PC-3 (cell line): ENCODE results near the gene MLST8. TPM values are rescaled to one million over a fixed set of nuclear protein-coding genes. Genes with fewer than 3 reads are reported as not detected.

Source experiments
- ATAC-seq: fragments of 200-7000 bp; cut with Tn5 transposase; 2 replicates; pipeline ENCODE4 v1.9.1; 2020; ENCODE audit warnings: mild to moderate bottlenecking, moderate library complexity
- BruUV-seq: library from RNA; stranded (reverse); fragments of 400-500 nt; replicated peaks from 2 replicates; lab custom pipeline; 2021; lab: Mats Ljungman, UMichigan
- CTCF ChIA-PET: fragments of 300-600 bp; sonication (Branson Sonifier 250); formaldehyde crosslinking; loops from one replicate; lab custom pipeline; 2022; ENCODE audit warnings: antibody characterized with exemption; lab: Charles Lee
- POLR2A ChIA-PET: fragments of 300-600 bp; sonication (Branson Sonifier 250); formaldehyde crosslinking; loops from one replicate; lab custom pipeline; 2022; ENCODE audit warnings: antibody characterized with exemption; ENCODE audit not compliant: unreplicated experiment; lab: Charles Lee
- DNase-seq: peaks from one replicate; pipeline ENCODE4 v3.0.0-alpha.2; 2015
- H2AFZ ChIP-seq: fragments of 300-600 bp; sonication (generic); 2 replicates; pipeline ENCODE4 v1.6.0; 2016; ENCODE audit warnings: antibody characterized with exemption, low read length
- H3F3A ChIP-seq: fragments of 300-600 bp; sonication (generic); one replicate; pipeline ENCODE4 v1.6.0; 2017; ENCODE audit warnings: antibody characterized with exemption, low read length, control low read depth, mild to moderate bottlenecking; ENCODE audit not compliant: unreplicated experiment
- H3K27ac ChIP-seq: fragments of 300-600 bp; sonication (generic); 2 replicates; pipeline ENCODE4 v1.5.1; 2016; ENCODE audit warnings: mild to moderate bottlenecking, low read length
- H3K27me3 ChIP-seq: fragments of 300-600 bp; sonication (generic); 2 replicates; pipeline ENCODE4 v1.6.1; 2016; ENCODE audit warnings: low read length, mixed read lengths
- H3K36me3 ChIP-seq: fragments of 300-600 bp; sonication (generic); 2 replicates; pipeline ENCODE4 v1.6.1; 2016; ENCODE audit warnings: low read depth, mixed run types, low read length, mixed read lengths
- H3K4me1 ChIP-seq: fragments of 300-600 bp; sonication (generic); 2 replicates; pipeline ENCODE4 v1.5.1; 2016; ENCODE audit warnings: low read length; ENCODE audit not compliant: insufficient read depth
- H3K4me2 ChIP-seq: fragments of 300-600 bp; sonication (generic); 2 replicates; pipeline ENCODE4 v1.6.0; 2016; ENCODE audit warnings: low read length
- H3K4me3 ChIP-seq: fragments of 300-600 bp; sonication (generic); 2 replicates; pipeline ENCODE4 v1.5.1; 2016; ENCODE audit warnings: mild to moderate bottlenecking, low read length, mixed read lengths
- H3K79me2 ChIP-seq: fragments of 300-600 bp; sonication (generic); 2 replicates; pipeline ENCODE4 v1.6.1; 2017; ENCODE audit warnings: low read length, mixed read lengths
- H3K9ac ChIP-seq: fragments of 300-600 bp; sonication (generic); 2 replicates; pipeline ENCODE4 v1.6.0; 2016; ENCODE audit warnings: mild to moderate bottlenecking, low read length
- H3K9me2 ChIP-seq: fragments of 300-600 bp; sonication (generic); replicated peaks from 2 replicates; pipeline ENCODE4 v1.6.1; 2016; ENCODE audit warnings: mixed run types, low read length, mixed read lengths
- H3K9me3 ChIP-seq: fragments of 300-600 bp; sonication (generic); 2 replicates; pipeline ENCODE4 v1.6.1; 2016; ENCODE audit warnings: low read length, mixed read lengths
- H4K20me1 ChIP-seq: fragments of 300-600 bp; sonication (generic); 2 replicates; pipeline ENCODE4 v1.6.1; 2016; ENCODE audit warnings: low read length, mixed read lengths
- CTCF ChIP-seq: fragments of 300-600 bp; sonication (generic); conservative IDR thresholded peaks from 2 replicates; pipeline ENCODE4 v1.5.1; 2017; ENCODE audit warnings: antibody characterized with exemption, low read depth, mild to moderate bottlenecking, low read length
- EZH2 ChIP-seq: fragments of 300-600 bp; sonication (generic); IDR thresholded peaks from one replicate; pipeline ENCODE4 v1.6.1; 2017; ENCODE audit warnings: antibody characterized with exemption, mild to moderate bottlenecking, low read length; ENCODE audit not compliant: unreplicated experiment
- EZH2phosphoT487 ChIP-seq: fragments of 300-600 bp; sonication (generic); IDR thresholded peaks from 2 replicates; pipeline ENCODE4 v1.6.1; 2018; ENCODE audit warnings: mild to moderate bottlenecking, antibody characterized with exemption, low read length, borderline replicate concordance
- intact Hi-C: fragments of 100-400 bp; cut with micrococcal nuclease; formaldehyde crosslinking; loops from 2 replicates; pipeline ENCODE4 v1.9.0; 2023
- total RNA-seq: library from RNA; depleted of rRNA; stranded (reverse); fragments of >200 nt; gene quantifications from 2 replicates; pipeline ENCODE4 v1.2.3, GENCODE V29; 2014

MLST8 gene
- total RNA-seq, 1 experiment from 2014 or later = 63.3 TPM

GRCh38 chr16:2194166-2194834, 11.0 kb upstream of the MLST8 start:
- ChIA-PET CTCF (interaction anchor here (0.5 to 1.4 kb wide), 5 partner anchors 32 to 72 kb away, joined by 3 to 18 read pairs (median 3); partner anchors contain the start of gene ECI1), POLR2A (interaction anchor here (0.5 kb wide), 1 partner anchor 57 kb away, joined by 8 read pairs; the partner anchor contains the start of gene ECI1)
- DNase-seq = peak; percentile 56
- Histone ChIP-seq H4K20me1 (no peaks in the 10 kb centered on the region), H3K79me2 (no peaks in the 10 kb centered on the region), H2AFZ (no peak overlapping the region), H3K36me3 (no peaks in the 10 kb centered on the region), H3F3A (no peaks in the 10 kb centered on the region), H3K4me3 (no peak overlapping the region), H3K4me2 (no peak overlapping the region; the same call in 1 of the 2 replicates), H3K4me1 (peaks cover 12% of the 10 kb centered on the region; the same call in 1 of the 2 replicates), H3K9me3 (no peaks in the 10 kb centered on the region), H3K27me3 (no peaks in the 10 kb centered on the region), H3K27ac (no peak overlapping the region), H3K9me2 (no peaks in the 10 kb centered on the region), H3K9ac (no peak overlapping the region)
- no peak for TF ChIP-seq CTCF
- no peak for TF ChIP-seq EZH2phosphoT487
- no peak for TF ChIP-seq EZH2
- no TSS peak for BruUV-seq
- ATAC-seq = peak; percentile 11; the same call in 1 of the 2 replicates
- intact Hi-C loops = no loop called here

GRCh38 chr16:2194852-2195321, 10.4 kb upstream of the MLST8 start:
- CTCF ChIA-PET = interaction anchor here (0.5 to 1.4 kb wide), 6 partner anchors 31 to 72 kb away, joined by 3 to 18 read pairs (median 3); partner anchors contain the start of gene ECI1
- peak; percentile 64 for DNase-seq
- BruUV-seq = no TSS peak
- no peak for TF ChIP-seq EZH2
- peak; percentile 57 for TF ChIP-seq CTCF
- TF ChIP-seq EZH2phosphoT487 = no peak
- Histone ChIP-seq H3K9me3 (no peaks in the 10 kb centered on the region), H4K20me1 (no peaks in the 10 kb centered on the region), H3K4me1 (peaks cover 12% of the 10 kb centered on the region; the same call in 1 of the 2 replicates), H3K36me3 (no peaks in the 10 kb centered on the region), H3K79me2 (no peaks in the 10 kb centered on the region), H3K4me3 (peak overlapping the region; percentile 59; the same call in 1 of the 2 replicates), H3K9ac (no peak overlapping the region), H3K27ac (no peak overlapping the region), H3K27me3 (no peaks in the 10 kb centered on the region), H3F3A (no peaks in the 10 kb centered on the region), H3K4me2 (peak overlapping the region; percentile 79), H2AFZ (peak overlapping the region; percentile 32; the same call in 1 of the 2 replicates), H3K9me2 (no peaks in the 10 kb centered on the region)
- intact Hi-C loops = no loop called here
- POLR2A ChIA-PET = no interaction called here
- ATAC-seq = peak; percentile 81
